HepG2 (cell line): Measurements from ENCODE around the gene TSHZ2. TPM values are rescaled to one million over a fixed set of nuclear protein-coding genes. Genes with fewer than 3 reads are reported as not detected.
A peak's percentile ranks its signal among the peaks of the same experiment; 100 is the strongest.

Experiments
- AGO1 ChIP-seq: fragments of 200-400 bp; formaldehyde crosslinking; IDR thresholded peaks from 2 replicates; pipeline ENCODE4 v1.6.1; 2017; ENCODE audit warnings: mild to moderate bottlenecking, low read depth, low read length, moderate library complexity; ENCODE audit not compliant: poor library complexity, severe bottlenecking
- ATRX ChIP-seq: sonication (generic); formaldehyde crosslinking; IDR thresholded peaks from 2 replicates; pipeline ENCODE4 v1.4.0; 2020; ENCODE audit warnings: missing genetic modification reagents, borderline replicate concordance
- CBX2 ChIP-seq, 2 experiments: fragments of 200-600 bp in 1 of 2; sonication (generic); formaldehyde crosslinking in 1 of 2; IDR thresholded peaks; 2 replicates each; pipeline versions ENCODE4 v1.7.0 to v1.8.1; 2018 to 2022; ENCODE audit warnings: low read depth in 2 of 2, low read length in 1 of 2, mild to moderate bottlenecking in 1 of 2, missing genetic modification reagents in 1 of 2
- CC2D1A ChIP-seq: sonication (generic); formaldehyde crosslinking; IDR thresholded peaks from 2 replicates; pipeline ENCODE4 v1.8.1; 2023; ENCODE audit warnings: mild to moderate bottlenecking, missing genetic modification reagents
- ERF ChIP-seq: IDR thresholded peaks from 2 replicates; pipeline ENCODE4 v1.6.1; 2018; ENCODE audit warnings: missing biosample characterization, missing genetic modification reagents
- ETV5 ChIP-seq: IDR thresholded peaks from 2 replicates; pipeline ENCODE4 v1.6.1; 2018; ENCODE audit warnings: missing biosample characterization, missing genetic modification reagents, inconsistent platforms, borderline replicate concordance
- JUND ChIP-seq: sonication (generic); formaldehyde crosslinking; IDR thresholded peaks from 2 replicates; pipeline ENCODE4 v1.8.0; 2022; ENCODE audit warnings: mild to moderate bottlenecking, missing genetic modification reagents
- KDM3A ChIP-seq: IDR thresholded peaks from 2 replicates; pipeline ENCODE4 v1.6.1; 2018; ENCODE audit warnings: low read depth, missing compliant biosample characterization
- KDM4B ChIP-seq: sonication (generic); formaldehyde crosslinking; IDR thresholded peaks from 2 replicates; pipeline ENCODE4 v1.4.0; 2020; ENCODE audit warnings: missing genetic modification reagents
- KLF11 ChIP-seq: IDR thresholded peaks from 2 replicates; pipeline ENCODE4 v1.6.1; 2016; ENCODE audit warnings: missing compliant biosample characterization
- MXI1 ChIP-seq: IDR thresholded peaks from 3 replicates; pipeline ENCODE4 v1.6.1; 2012; ENCODE audit warnings: low read depth, low read length, inconsistent platforms, borderline replicate concordance
- PRDM4 ChIP-seq: sonication (generic); formaldehyde crosslinking; IDR thresholded peaks from 2 replicates; pipeline ENCODE4 v1.9.0; 2021; ENCODE audit warnings: missing genetic modification reagents, borderline replicate concordance
- RXRB ChIP-seq: IDR thresholded peaks from 2 replicates; pipeline ENCODE4 v1.6.1; 2016; ENCODE audit warnings: borderline replicate concordance, missing genetic modification reagents, missing compliant biosample characterization
- WIZ ChIP-seq: sonication (generic); formaldehyde crosslinking; IDR thresholded peaks from 2 replicates; pipeline ENCODE4 v1.5.1; 2020; ENCODE audit warnings: mild to moderate bottlenecking, missing genetic modification reagents
- ZNF292 ChIP-seq: sonication (generic); formaldehyde crosslinking; IDR thresholded peaks from 2 replicates; pipeline ENCODE4 v1.8.1; 2022; ENCODE audit warnings: mild to moderate bottlenecking, low read depth, missing genetic modification reagents, borderline replicate concordance
- ZNF354B ChIP-seq: sonication (generic); formaldehyde crosslinking; IDR thresholded peaks from 2 replicates; pipeline ENCODE4 v1.8.0; 2022; ENCODE audit warnings: mild to moderate bottlenecking, missing genetic modification reagents
- ZNF552 ChIP-seq: sonication (generic); formaldehyde crosslinking; IDR thresholded peaks from 2 replicates; pipeline ENCODE4 v1.9.0; 2022; ENCODE audit warnings: missing genetic modification reagents, mild to moderate bottlenecking, borderline replicate concordance
- ZNF614 ChIP-seq: IDR thresholded peaks from 2 replicates; pipeline ENCODE4 v1.6.1; 2018; ENCODE audit warnings: missing biosample characterization, missing genetic modification reagents, inconsistent platforms, borderline replicate concordance
- ZNF644 ChIP-seq: IDR thresholded peaks from 2 replicates; pipeline ENCODE4 v1.6.1; 2016; ENCODE audit warnings: low read depth
- ZNF670 ChIP-seq: sonication (generic); formaldehyde crosslinking; IDR thresholded peaks from 2 replicates; pipeline ENCODE4 v1.8.0; 2022; ENCODE audit warnings: mild to moderate bottlenecking, missing genetic modification reagents, borderline replicate concordance
- ZNF839 ChIP-seq: sonication (generic); formaldehyde crosslinking; IDR thresholded peaks from 2 replicates; pipeline ENCODE4 v1.4.0; 2020; ENCODE audit warnings: missing genetic modification reagents, mild to moderate bottlenecking, borderline replicate concordance
- ZSCAN5A ChIP-seq: sonication (generic); formaldehyde crosslinking; IDR thresholded peaks from 2 replicates; pipeline ENCODE4 v1.8.0; 2022; ENCODE audit warnings: mild to moderate bottlenecking, missing genetic modification reagents, borderline replicate concordance
- polyA plus RNA-seq, 8 experiments: library from polyadenylated mRNA; depleted of rRNA in 3 of 8; stranded (reverse) in 7 of 8; unstranded in 1 of 8; fragments of >200 nt; fragmentation: Illumina TruSeq in 4 of 8; extraction: Trizol in 4 of 8; gene quantifications; 2 replicates each; pipeline versions ENCODE4 v1.2.1 to v1.2.3, GENCODE V29; 2011 to 2016; ENCODE audit warnings: low read depth in 4 of 8, missing spikeins in 1 of 8, mixed read lengths in 1 of 8; ENCODE audit not compliant: insufficient read depth in 1 of 8
- total RNA-seq, 5 experiments: library from RNA; depleted of rRNA; stranded (reverse); fragments of >200 nt; fragmentation: Illumina TruSeq; extraction: Trizol; gene quantifications; 2 replicates each; pipeline ENCODE4 v1.2.3, GENCODE V29; 2016; ENCODE audit warnings: low read depth in 1 of 5
- TF ChIP-seq, protein P1 (sequence below): fragments of 450-650 bp; IDR thresholded peaks from 2 replicates; pipeline ENCODE4 v1.6.1; 2016

TSHZ2 gene
- total and polyA plus RNA-seq, 2 of the 13 experiments (the other 11 are each of a cell fraction or from before 2014, with no cell fraction given) = 0.01 TPM; not detected in 1

GRCh38 chr20:53413186-53413631, 441.1 kb downstream of the TSHZ2 start (continued):
- TF ChIP-seq ZNF292 (CRISPR knock-in tag) (peak; percentile 19; the same call in 1 of the 2 replicates), ZNF614 (CRISPR knock-in tag) (0 out of 2 replicates have a peak, but pooled peaks have one; percentile 62), ZNF839 (CRISPR knock-in tag) (0 out of 2 replicates have a peak, but pooled peaks have one; percentile 5), ZNF354B (CRISPR knock-in tag) (no peak), KDM3A (CRISPR knock-in tag) (no peak), KLF11 (CRISPR knock-in tag) (no peak), ZNF670 (CRISPR knock-in tag) (no peak; the same call in 1 of the 2 replicates), ZNF552 (CRISPR knock-in tag) (no peak), MXI1 (peak; percentile 65; the same call in 1 of the 3 replicates), RXRB (peak; percentile 26; the same call in 1 of the 2 replicates), ZSCAN5A (0 out of 2 replicates have a peak, but pooled peaks have one; percentile 9), AGO1 (no peak), ETV5 (CRISPR knock-in tag) (peak; percentile 56), WIZ (CRISPR knock-in tag) (no peak), CC2D1A (no peak), ERF (CRISPR knock-in tag) (peak; percentile 80), ATRX (CRISPR knock-in tag) (no peak; the same call in 1 of the 2 replicates), CBX2 (IDR thresholded peaks at IDR 0.05; ENCODE audit: low read depth, low read length) (no peak), CBX2 (CRISPR knock-in tag; IDR thresholded peaks at IDR 0.05; ENCODE audit: low read depth) (peak; percentile 87; the same call in 1 of the 2 replicates), KDM4B (peak; percentile 78; the same call in 1 of the 2 replicates), PRDM4 (CRISPR knock-in tag) (0 out of 2 replicates have a peak, but pooled peaks have one; percentile 31), ZNF644 (CRISPR knock-in tag) (no peak), JUND (CRISPR knock-in tag) (no peak)
- TF ChIP-seq, protein P1, sequence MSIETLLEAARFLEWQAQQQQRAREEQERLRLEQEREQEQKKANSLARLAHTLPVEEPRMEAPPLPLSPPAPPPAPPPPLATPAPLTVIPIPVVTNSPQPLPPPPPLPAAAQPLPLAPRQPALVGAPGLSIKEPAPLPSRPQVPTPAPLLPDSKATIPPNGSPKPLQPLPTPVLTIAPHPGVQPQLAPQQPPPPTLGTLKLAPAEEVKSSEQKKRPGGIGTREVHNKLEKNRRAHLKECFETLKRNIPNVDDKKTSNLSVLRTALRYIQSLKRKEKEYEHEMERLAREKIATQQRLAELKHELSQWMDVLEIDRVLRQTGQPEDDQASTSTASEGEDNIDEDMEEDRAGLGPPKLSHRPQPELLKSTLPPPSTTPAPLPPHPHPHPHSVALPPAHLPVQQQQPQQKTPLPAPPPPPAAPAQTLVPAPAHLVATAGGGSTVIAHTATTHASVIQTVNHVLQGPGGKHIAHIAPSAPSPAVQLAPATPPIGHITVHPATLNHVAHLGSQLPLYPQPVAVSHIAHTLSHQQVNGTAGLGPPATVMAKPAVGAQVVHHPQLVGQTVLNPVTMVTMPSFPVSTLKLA = no peak
- TF ChIP-seq, all 625 proteins: peak for 147
